LNCaP clone FGC (cell line): ENCODE measurements around the gene ARHGAP24.

Experiments
- DNase-seq: peaks from one replicate; pipeline ENCODE4 v3.0.0-alpha.2; 2011; ENCODE audit warnings: low read depth
- H3K4me3 ChIP-seq: 2 replicates; pipeline ENCODE4 v1.5.1; 2011; ENCODE audit warnings: mild to moderate bottlenecking, low read depth, low read length, control low read depth
- TF ChIP-seq, protein P1 (sequence below): IDR thresholded peaks from 2 replicates; pipeline ENCODE4 v1.5.1; 2012; ENCODE audit warnings: mild to moderate bottlenecking; ENCODE audit not compliant: control insufficient read depth, insufficient read depth; ENCODE audit errors: extremely low read depth

ARHGAP24 gene

DNA sequence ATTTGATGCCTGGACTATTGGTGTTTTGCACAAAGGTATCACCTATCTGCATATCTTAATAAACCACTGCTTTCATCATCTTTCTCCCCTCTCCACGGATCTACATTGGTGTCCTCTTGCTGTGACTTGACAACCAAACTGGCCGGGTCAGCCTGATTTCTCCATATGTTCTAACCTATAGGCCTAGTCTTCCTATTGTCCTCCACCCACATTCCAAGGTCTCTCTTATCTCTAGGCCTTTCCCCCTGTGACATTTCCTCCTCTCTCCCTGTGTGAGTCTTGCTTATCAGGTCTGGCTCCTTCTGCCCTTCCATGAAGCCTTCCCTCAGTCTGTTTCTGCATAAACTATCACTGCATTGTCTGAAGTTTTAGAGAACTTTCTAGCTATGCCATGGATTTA is 33.7 kb downstream of the ARHGAP24 start:
- H3K4me3 ChIP-seq: no peak overlapping the region
- DNase-seq: no peak
- TF ChIP-seq, protein P1, sequence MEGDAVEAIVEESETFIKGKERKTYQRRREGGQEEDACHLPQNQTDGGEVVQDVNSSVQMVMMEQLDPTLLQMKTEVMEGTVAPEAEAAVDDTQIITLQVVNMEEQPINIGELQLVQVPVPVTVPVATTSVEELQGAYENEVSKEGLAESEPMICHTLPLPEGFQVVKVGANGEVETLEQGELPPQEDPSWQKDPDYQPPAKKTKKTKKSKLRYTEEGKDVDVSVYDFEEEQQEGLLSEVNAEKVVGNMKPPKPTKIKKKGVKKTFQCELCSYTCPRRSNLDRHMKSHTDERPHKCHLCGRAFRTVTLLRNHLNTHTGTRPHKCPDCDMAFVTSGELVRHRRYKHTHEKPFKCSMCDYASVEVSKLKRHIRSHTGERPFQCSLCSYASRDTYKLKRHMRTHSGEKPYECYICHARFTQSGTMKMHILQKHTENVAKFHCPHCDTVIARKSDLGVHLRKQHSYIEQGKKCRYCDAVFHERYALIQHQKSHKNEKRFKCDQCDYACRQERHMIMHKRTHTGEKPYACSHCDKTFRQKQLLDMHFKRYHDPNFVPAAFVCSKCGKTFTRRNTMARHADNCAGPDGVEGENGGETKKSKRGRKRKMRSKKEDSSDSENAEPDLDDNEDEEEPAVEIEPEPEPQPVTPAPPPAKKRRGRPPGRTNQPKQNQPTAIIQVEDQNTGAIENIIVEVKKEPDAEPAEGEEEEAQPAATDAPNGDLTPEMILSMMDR: no peak

DNA sequence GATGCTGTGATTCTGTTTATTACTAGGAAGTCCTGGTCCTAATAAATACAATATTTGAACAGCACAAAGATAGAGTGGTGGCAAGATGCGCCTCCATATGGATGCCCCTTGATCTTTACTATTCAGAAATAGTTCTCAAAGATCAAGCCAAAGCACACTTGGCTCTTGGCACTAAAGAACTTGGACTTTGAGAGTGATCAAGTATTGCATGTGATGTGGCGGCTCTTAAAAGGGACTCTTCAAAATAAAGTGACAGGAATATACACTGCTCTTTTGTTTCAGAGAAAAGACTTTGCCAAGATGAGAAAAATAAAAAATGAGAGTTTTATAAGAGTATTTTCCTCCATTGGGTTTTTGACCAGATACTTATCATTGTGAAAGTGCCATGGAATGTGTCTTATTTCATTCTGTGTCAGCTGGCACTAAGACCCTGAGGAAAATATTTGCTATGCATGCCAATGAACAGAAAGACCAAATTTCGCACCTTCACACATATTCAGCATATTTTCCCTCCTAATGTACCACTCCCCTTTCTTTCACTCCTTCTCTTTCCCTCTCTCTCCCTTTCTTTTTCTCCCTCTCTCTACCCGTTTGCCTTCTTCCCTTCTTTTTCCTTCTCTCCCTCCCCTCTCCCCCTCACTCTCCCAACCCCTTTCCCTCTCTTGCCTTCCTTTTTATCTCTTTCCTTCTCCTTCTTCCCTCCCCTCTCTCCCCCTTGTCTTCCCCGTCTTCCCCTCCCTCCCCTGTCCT is 35.1 kb downstream of the ARHGAP24 start:
- TF ChIP-seq, protein P1: no peak
- H3K4me3 ChIP-seq: no peak overlapping the region
- no peak for DNase-seq

DNA sequence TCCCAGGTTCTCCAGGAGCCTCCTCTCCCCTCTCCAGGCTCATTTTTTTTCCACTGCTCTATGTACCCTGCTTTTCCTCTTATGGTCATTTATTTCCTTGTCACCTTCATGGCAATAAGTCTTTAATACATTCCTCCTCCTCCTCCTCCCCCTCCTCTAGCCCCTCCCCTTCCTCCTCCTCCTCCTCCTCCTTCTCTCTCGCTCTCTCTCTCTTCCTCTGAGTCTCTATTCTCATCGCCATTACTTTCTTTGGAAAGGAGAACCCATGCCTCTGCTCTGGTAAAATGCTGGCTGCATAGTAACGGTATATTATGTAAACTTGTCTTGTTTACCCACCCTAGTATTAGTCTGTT is 35.7 kb downstream of the ARHGAP24 start:
- no peak overlapping the region for H3K4me3 ChIP-seq
- no peak for DNase-seq
- TF ChIP-seq, protein P1: no peak

DNA sequence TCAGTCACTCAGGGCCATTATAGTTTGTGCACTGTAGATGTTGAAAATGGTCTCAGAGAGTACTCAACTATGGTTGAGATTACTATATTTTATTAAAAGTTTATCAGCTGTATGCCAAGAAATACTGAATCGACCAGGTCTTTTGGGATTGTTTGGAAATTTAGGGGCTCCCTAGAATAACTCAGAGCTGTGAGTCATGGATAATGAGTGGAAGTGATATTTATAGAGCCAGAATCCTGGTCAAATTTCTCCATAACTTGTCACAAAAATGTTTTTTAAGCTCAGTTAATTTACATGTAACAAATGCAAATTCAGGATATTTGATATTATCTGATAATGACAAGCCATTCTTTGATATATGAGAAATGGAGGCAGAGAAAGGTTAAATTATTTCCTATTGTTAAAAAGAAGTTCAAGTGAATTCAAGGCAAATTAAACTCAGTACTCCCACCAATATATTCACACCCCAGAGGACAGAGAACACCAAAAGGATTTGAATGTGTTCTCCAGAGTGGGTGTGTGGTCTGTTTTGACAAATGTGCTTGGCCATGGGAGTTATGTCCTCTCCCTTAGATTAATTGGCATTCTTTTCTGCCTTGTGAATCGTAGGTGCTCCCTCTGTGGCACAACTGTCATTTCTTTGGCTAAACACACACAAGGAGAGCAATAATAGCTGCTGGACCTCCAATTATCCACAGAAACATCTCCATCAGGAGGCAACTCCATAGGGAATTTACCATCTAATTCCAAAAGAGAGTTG is 37.7 kb downstream of the ARHGAP24 start:
- H3K4me3 ChIP-seq: no peak overlapping the region

DNA sequence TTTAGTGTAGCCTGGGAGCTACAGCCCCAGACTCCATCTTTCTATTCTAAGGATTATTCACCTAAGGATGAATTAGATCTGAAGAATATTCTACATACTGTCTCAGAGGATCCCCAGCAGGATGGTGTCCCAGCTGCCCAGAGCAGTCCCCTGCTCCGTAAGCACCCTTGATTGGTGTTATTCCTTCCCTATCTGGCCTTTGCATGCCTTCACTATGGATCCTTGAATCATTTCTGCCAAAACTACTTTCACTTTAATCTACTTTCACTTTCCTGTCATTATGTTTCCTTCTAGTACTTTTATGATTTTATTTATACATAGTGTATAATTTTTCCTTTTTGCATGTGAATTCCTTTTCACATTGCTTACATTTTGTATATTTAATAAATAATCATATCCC is 39.2 kb downstream of the ARHGAP24 start:
- DNase-seq: no peak
- TF ChIP-seq, protein P1: no peak
- no peak overlapping the region for H3K4me3 ChIP-seq

More for the DNA sequence above, 37.7 kb downstream of the ARHGAP24 start:
- no peak for DNase-seq
- TF ChIP-seq, protein P1: no peak

DNA sequence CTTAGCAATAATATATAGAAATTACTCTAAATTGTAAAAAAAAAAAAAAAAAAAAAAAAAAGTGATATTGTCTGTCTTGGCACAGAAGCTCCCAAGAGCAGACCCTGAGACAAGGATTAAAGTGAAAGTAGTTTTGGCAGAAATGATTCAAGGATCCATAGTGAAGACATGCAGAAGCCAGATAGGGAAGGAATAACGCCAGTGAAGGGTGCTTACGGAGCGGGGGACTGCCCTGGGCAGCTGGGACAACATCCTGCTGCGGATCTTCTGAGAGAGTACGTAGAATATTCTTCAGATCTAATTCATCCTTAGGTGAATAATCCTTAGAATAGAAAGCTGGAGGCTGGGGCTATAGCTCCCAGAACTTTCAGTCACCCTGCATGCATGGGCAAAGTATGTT is 39.8 kb downstream of the ARHGAP24 start:
- DNase-seq: no peak
- no peak overlapping the region for H3K4me3 ChIP-seq
- TF ChIP-seq, protein P1: no peak
